ENCODE data around the gene GRAPL.
"Not testable (repeated sequence)": the region's sequence is repeated elsewhere in the genome, so short reads cannot be mapped to it uniquely, and the experiment has no call there.

Gene GRAPL

GRCh38 chr17:19188870-19189708 lies 61.7 kb downstream of the GRAPL start:
- not testable (repeated sequence) for DNase-seq (ENCODE audit: low spot score)

- not testable (repeated sequence) for DNase-seq (ENCODE audit: low spot score)
Observed at GRCh38 chr17:19189781-19190405, 62.5 kb downstream of the GRAPL start.

- DNase-seq (ENCODE audit: low spot score), result not testable (repeated sequence)
Observed at GRCh38 chr17:19196382-19197204, 69.2 kb downstream of the GRAPL start.

GRCh38 chr17:19202448-19202847 lies 75.1 kb downstream of the GRAPL start:
- DNase-seq (ENCODE audit: low spot score), result not testable (repeated sequence)

GRCh38 chr17:19203429-19203828 lies 76.0 kb downstream of the GRAPL start:
- DNase-seq (ENCODE audit: low spot score), result not testable (repeated sequence)
